SW480 (cell line): ENCODE results near the gene SYF2.
A peak's percentile ranks its signal among the peaks of the same experiment; 100 is the strongest.
"Not testable (repeated sequence)": the region's sequence is repeated elsewhere in the genome, so short reads cannot be mapped to it uniquely, and the experiment has no call there.

Experiments used
- DNase-seq: peaks from one replicate; pipeline ENCODE4 v3.0.0-alpha.2; 2016; ENCODE audit warnings: low spot score

SYF2 gene

DNA sequence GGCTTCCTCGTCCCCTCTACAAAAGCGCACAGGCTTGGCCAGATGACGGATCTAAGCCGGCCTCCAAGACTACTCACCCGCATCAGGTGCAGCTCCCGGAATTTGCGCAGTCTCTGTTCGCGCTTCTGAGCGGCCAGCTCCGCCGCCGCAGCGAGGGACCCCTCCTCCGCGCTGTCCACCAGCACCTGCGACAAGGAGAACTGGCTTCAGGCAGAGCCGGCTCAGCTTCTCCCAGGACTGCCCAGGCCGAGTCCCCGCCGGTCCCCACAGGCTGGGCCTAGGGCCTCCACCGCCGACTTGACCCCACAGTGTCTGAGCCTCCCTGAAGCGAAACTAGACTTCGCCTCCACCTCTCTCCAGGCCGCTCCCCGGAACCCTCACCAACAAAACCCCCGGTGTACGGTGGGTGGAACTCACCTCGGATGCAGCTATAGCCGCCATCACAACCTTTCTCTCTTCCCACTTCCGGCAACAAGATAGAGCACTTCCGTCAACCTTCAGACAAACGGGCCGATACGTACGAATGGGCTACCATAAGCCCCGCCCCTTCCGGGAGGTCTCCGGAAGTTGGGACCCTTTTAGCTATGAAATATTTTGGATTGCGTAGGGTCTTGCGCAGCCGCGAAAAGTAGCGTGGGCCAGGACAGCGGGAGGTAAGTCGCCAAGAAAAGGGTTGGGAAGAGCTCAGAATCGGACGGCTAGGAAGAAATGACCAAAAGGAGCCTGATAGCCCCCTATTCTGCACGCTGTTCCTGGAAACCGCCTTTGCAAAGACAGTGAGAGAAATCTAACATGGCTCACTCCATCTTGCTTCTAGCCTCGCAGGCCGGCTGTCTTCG is at the start of gene SYF2:
SYF2 (minus strand) TSS at position 476 of the 839 bp plus-strand sequence; CDS start at position 441, 35 bp downstream.
- peak; percentile 92 for DNase-seq

DNA sequence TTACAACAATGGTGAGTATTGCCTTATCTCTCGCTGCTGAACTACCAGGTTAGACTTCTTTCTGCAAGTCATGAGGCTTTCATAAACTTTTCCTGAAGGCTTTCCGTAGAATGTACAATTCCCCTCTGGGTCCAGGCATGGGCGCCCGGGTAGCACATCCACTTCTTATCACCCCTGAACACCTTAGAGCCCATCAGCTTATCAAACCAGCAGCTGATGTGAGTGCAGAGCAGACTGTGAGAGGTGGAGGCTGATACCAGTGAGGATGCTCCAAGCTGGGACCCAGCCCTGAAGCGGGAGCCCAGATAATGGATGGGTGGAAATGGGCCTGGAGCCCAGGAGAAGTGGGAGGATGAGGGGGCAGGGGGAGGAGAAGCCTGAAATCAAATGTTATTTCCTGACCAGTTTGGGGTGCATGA is 47.4 kb upstream of the SYF2 start:
- not testable (repeated sequence) for DNase-seq

DNA sequence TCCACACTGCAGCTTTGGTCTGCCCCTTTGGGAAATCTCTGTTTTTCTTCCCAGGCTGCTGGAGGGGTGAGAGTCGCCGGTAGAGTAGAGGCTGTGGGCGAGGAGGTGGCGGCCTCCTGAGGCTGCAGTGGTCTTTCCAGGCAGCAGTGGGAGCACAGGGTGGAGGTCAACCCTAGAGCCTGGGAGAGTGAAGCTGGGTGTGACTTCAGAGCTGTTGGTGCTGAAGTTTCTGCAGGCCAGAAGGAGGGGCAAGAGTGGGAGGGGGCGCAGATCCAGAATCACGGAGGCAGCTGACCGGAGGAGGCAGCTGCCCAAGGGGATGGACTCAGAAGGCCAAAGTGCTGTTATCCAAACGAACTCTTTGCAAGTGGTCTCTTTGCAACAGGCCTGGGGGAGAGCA is 46.5 kb upstream of the SYF2 start:
- not testable (repeated sequence) for DNase-seq

DNA sequence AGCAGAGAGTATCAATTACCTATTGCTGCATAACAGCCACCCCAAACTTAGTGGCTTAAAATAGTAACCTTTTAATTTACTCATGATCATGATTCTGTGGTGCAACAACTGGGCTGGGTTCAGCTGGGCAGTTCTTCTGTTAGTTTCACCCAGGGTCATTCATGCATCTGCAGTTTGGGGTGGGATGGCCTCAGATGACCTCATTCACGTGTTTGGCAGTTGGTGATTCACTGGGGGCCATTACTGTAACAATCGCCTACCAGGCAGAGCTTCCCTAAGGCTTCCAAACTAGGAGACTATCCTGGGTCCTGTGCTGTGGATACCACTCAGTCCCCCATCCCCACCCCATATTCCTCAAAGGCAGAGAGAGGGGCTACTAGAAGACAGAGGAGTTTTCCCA is 46.1 kb upstream of the SYF2 start:
- not testable (repeated sequence) for DNase-seq

DNA sequence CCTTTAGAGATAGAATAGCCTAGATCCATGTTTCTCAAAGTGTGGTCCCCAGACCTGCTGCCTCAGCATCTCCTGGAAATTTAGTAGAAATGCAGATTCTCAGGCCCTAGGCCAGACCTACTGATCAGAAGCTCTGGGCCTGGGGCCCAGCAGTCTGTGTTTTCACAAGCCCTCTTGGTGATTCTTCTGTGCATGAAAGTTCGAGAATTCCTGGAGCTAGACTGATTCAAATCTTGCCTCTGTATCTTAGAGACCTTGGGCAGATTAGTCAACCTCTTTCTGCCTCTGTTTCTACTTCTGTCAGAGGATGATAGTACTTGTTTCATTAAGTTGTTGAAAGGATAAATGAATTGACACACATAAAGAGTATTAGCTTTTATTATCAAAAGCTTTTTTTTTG is 45.0 kb upstream of the SYF2 start:
- not testable (repeated sequence) for DNase-seq

DNA sequence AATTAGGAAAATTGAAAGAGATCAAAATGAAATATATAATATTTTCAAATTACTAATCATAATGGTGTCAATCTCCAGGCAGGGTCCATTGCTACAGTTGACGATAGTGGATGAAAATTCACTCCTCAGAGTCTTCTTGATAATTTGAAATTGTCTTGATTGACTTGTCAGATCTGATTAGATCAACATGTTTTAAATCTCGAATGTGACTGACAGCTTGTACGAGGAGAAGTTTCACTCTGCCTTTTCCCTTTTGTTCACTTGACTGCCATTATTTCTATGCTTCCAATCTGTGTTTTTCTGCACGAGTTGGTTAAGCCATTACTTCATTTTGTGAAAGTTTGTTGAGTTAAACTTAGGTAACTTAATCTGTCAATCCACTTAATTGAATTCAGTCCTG is 43.3 kb upstream of the SYF2 start:
- DNase-seq, result not testable (repeated sequence)

DNA sequence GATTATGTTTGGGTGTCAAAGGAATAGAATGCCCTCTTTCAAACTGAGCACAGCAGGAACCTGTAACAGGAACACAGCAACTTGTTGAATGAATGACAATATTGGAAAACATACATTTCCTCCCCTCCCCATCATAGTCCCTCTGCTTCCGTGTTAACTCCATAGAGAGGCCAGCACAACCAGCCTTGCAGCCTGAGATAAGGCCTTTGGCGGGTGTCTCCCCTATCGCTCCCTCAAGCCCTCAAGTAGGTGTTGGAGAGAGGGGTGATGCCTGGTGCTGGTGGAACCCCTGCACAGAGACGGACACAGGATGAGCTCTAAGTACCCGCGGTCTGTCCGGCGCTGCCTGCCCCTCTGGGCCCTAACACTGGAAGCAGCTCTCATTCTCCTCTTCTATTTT is 39.9 kb upstream of the SYF2 start, which contains the start of gene RHD:
RHD (plus strand) TSS at position 272 of the 400 bp plus-strand sequence; CDS start at position 311, 39 bp downstream.
- DNase-seq, result not testable (repeated sequence)

DNA sequence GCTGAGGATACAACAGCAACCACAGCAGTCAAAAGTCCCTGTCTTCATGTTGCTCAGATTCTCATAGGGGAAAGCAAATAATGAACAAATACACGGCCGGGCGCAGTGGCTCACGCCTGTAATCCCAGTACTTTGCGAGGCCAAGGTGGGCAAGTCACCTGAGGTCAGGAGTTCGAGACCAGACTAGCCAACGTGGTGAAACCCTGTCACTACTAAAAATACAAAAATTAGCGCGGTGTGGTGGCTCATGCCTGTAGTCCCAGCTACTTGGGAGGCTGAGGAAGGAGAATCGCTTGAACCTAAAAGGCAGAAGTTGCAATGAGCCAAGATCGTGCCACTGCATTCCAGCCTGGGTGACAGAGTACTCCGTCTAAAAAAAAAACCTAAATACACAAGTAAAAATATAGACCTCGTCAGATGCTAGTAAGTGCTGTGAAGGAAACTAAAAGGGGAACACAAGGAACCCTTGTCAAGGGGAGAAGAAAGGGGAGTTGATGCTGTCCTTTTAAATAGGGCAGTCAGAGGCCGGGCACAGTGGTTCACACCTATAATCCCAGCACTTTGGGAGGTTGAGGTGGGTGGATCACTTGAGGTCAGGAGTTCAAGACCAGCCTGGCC is 36.0 kb upstream of the SYF2 start:
- not testable (repeated sequence) for DNase-seq

DNA sequence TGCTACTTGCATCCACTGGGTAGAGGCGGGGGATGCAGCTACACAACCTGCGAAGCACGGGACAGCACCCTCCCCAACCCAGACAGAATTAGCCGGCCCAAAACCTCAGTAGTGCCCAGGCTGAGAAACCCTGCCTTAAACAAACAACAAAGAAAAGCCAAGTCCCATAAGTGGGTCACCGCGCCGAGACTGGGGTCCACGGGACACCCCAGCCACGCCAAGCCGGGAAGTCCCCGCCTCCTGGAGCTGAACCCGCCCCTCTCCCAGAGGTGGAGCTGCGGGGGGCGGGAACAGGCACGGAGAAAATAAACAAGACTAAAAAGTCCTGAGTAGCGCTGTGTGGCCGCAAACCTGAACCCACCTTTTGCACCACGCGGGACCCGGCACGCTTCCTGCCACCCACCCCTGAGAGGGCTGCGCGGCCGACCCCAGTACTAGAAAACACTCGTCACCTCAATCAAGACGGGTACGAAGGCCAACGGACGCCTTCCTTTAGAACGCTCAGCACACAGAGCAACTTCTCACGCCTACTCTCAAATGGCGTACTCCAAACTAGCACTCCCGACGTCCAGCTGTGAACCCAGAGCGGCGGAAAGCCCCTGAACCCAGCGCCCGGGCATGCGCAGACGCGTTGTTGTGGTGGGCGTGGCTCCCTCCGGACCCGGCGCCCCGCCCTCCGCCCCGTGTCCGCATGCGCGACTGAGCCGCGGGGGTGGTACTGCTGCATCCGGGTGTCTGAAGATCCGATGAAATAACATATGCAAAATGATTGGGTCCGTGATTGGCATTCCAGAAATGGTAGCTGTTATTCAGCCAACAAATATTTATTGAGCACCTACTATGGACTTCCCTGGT is 35.2 kb upstream of the SYF2 start:
- peak; percentile 58 for DNase-seq

DNA sequence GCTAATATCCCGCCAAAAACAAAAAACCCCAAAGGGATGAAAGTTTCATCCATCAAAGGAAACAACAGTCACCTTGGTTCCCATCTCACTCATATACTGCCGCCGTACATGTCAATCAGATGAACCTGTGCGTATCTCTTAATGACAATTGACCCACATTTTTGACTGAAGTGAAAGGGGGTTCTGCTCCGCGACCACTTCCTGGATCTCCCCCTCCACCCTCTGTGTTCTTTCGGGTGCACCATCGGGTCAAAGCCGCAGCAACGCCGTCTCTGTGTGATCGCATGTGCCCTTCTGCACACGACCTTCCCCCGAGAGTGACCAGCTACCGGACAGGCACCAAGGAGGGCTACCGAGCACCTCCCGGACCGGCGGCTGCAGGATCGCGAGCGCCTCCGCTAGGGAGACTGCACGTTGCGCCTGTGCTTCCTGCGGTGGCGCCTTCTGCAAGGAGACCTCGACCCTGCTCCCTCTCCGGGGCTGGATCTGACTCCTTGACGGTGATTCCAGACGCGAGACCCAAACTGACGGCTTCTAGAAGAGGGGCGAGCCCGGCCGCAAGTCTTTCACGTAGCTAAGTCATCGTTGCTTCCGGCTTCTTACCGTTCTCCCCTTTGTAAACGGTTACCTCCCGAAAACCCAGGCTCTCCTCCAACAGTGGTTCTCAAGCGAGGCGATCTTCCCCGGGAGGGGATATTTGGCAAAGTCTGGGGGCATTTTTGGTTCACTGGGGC is 34.4 kb upstream of the SYF2 start:
- DNase-seq, result not testable (repeated sequence)

DNA sequence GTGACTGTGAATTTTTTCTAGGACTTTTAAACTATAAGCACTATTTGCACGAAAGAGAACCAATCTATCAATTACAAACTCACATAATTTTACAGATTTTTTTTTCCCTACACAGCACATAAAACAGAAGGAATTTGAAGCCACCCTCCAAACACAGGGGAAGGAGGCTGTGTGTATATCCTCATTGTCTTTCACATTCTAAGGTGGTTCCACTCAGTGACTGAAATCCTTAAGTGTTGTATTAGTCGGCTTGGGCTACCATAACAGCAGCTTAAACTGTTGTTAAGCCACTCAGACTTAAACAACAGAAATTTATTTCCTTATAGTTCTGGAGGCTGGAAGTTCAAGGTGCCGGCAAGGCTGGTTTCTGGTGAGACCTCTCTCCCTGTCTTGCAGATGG is 28.0 kb upstream of the SYF2 start:
- not testable (repeated sequence) for DNase-seq

DNA sequence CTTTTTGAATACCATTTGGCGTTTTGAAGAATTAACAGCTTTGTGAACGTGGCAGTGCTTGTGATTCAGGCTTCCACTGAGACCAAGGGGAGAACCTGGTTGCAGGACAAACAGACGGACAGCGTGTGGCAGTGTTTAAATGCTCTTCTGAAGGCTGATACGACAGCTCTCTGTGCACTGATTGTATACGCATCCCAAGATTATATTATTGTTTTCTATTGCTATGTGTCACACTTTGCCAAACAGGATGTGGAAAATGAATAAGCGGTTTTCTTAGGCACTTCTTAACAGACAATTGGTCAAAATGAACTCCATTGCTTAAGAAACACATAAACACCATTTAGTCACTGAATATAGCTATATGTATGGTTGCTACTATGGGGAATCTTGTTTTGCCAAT is 27.5 kb upstream of the SYF2 start:
- DNase-seq, result not testable (repeated sequence)

DNA sequence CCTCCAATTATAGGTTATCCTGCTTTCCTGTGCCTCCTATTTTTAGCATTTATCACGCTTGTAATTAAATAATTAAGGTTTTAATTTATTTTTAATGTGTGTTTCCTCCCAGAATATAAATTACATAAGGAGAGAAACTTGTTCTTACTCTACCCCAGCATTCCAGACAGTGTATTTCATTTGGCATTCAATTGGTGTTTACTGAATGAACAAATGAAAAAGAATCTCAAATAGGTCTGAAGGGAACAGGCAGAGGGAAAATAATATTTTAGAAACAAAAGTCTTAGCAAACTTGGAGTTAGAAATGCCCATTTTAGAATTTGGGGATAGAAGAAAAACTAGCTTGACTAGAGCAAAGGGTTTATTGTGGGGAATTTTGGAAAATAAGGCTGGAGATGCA is 24.9 kb upstream of the SYF2 start:
- no peak for DNase-seq

DNA sequence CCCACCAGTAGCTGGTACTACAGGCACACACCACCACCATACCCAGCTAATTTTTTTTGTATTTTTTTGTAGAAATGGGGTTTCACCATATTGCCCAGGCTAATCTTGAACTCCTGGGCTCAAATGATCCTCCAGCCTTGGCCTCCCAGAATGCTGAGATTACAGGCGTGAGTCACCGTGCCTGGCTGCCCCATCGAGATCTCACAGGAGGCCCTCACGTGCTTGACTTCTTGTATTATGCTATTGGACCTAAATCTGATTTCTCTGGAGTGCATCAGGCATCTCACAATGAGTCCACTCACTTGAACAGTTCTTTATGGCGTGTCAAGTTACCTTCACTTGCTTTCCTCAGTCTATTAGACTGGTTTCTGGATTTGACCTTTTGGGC is 24.3 kb upstream of the SYF2 start:
- no peak for DNase-seq

DNA sequence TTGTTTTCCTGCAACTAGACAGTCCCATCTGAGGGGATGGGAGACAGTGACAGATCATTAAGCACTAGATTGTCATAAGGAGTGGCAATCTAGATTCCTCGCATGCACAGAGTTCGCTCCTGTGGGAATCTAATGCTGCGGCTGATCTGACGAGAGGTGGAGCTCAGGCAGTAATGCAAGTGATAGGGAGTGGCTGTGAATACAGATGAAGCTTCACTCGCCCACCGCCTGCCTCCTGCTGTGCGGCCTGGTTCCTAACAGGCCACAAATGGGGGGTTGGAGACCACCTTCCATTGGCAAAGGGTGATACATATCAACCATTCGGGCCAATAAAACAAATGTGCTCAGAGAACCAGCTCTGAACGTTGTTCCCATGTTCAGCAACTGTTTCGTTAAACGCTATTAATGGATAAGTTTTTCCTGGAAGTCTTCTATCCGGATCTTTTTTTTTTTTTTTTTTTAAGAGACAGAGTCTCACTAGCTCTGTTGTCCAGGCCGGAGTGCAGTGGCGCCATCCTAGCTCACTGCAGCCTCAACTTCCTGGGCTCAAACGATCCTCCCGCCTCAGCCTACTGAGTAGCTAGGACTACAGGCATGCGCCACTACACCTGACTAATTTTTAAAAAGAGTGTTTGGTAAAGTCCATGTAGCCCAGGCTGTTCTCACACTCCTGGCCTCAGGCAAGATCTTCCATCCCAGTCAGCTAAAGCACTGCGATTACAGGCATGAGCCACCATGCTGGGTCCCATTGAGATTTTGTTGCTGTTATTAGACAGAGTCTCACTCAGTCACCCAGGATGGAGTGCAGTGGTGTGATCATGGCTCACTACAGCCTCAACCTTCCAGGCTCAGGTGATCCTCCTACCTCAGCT is 23.6 kb upstream of the SYF2 start:
- DNase-seq, result peak; percentile 52

DNA sequence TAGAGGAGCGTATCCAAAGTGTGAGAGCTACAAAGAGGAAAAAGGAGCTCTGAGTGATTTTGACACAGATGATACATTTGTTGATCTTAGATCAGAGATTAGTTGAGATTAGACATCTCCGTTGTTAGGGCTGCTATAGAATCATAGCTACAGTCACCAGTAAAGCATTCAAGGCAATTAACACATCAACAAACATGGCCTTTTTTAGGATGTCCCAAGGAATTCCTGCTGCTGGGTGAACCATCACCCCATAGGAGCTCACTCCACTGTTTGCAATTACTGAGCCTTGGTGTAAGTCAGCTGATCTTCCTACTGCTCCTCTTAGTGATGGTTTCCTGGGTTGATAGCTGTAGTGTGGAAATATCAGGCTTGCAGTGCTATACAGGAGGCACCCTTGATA is 21.6 kb upstream of the SYF2 start:
- no peak for DNase-seq

DNA sequence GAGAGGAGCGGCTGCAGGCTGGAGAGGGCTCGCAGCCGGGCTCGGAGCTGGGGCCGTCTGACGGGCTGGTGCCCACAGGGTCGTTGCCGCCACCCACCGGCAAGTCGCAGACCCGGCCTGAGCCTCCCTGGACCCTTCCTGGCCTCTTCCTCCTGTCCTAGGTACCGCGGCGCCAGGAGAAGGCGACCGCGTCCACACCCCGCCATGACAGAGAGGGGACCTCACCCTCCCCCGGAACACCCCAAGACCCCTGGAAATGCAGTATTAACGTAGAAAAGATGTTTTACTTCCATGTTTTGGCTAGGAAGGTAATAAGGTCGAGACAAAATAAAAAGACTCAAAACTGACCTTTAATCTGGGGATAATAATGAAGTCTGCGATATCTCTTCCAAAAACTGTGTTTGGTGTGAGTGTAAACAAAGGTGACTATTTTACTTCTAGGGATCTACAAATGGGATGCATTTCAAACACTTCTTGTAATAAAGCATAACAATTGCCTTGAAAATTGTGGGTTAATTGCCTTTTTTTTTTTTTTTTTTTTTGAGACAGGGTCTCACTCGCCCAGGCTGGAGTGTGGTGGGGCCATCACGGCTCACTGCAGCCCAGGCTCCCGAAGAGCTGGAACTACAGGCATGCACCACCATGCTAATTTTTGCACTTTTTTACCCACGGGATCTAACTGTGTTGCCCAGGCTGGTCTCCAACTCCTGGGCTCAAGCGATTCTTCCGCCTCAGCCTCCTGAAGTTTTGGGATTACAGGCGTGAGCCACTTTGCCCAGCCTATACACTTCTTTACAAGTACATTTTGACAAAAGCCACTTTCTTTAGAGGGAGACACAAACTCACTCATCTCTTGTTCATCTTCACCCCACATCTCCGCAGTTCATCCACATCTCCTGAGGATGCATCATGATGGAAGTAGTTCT is 15.8 kb upstream of the SYF2 start:
- DNase-seq, result no peak

DNA sequence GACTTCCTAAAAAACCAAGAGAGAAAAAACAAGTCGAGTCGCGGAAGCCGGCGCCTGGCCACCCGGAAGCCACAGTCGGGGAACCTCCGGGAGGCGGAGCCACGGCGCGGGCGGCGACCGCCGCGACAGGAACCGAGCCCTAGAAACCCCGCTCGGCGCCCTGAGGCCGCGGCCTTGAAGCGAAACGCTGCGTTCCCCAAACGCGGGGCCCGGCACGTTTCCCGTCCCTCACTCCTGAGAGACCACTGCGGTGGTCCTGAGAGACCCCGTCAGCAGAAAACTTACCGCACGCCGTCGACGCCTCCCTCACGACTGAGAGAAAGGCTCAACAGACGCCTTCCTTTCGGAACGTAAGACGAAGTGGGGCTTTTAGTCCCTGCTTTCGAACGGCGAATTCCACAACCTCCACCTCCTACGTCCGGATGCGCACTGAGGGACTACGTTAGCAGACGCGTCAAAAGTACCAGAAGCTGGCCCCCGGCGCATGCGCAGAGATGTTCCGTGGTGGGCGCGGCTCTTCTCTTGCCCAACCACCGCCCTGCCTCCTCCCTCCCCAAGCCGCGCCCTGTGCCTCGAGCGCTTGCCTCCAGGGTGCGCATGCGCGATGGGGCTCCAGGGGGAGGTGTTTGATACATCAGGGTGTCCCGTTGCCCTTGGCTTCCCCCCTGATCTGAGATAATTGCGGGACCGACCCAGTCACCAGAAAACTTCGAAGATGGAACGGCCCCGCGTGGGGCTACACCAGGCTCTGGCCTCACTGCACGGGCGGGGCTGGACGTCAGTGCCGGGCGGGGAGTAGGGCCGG is 14.9 kb upstream of the SYF2 start, which contains the start of gene RSRP1:
RSRP1 (minus strand) TSS at position 431 of the 805 bp plus-strand sequence. CDS start 491 bp downstream, outside the sequence.
- DNase-seq, result peak; percentile 96
